OCI-LY1 (cell line): Measurements from ENCODE around the gene ADK.

Source experiments
- EZH2 ChIP-seq: fragments of 200-600 bp; sonication (generic), shearing (Covaris generic); IDR thresholded peaks from 2 replicates; pipeline ENCODE4 v1.8.0; 2017; ENCODE audit warnings: borderline replicate concordance, mixed run types, mild to moderate bottlenecking, antibody characterized with exemption, low read length, moderate library complexity, mixed read lengths
- TF ChIP-seq, protein P1 (sequence below): fragments of 200-600 bp; sonication (generic), shearing (Covaris generic); IDR thresholded peaks from 2 replicates; pipeline ENCODE4 v1.5.1; 2017; ENCODE audit warnings: mild to moderate bottlenecking, antibody characterized with exemption, low read length, moderate library complexity, mixed read lengths

- TF ChIP-seq, protein P1, sequence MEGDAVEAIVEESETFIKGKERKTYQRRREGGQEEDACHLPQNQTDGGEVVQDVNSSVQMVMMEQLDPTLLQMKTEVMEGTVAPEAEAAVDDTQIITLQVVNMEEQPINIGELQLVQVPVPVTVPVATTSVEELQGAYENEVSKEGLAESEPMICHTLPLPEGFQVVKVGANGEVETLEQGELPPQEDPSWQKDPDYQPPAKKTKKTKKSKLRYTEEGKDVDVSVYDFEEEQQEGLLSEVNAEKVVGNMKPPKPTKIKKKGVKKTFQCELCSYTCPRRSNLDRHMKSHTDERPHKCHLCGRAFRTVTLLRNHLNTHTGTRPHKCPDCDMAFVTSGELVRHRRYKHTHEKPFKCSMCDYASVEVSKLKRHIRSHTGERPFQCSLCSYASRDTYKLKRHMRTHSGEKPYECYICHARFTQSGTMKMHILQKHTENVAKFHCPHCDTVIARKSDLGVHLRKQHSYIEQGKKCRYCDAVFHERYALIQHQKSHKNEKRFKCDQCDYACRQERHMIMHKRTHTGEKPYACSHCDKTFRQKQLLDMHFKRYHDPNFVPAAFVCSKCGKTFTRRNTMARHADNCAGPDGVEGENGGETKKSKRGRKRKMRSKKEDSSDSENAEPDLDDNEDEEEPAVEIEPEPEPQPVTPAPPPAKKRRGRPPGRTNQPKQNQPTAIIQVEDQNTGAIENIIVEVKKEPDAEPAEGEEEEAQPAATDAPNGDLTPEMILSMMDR = no peak
- TF ChIP-seq EZH2 = no peak
These were observed 33.3 kb upstream of the ADK start for GRCh38 chr10:74117738-74118137.
